Measurements from ENCODE around the gene FOXP1. TPM values are rescaled to one million over a fixed set of nuclear protein-coding genes. Genes with fewer than 3 reads are reported as not detected.
"Not testable (repeated sequence)": the region's sequence is repeated elsewhere in the genome, so short reads cannot be mapped to it uniquely, and the experiment has no call there.

FOXP1 gene
- total and polyA plus RNA-seq, 4 donors = 15.2 to 263 (median 110) TPM

- Histone ChIP-seq H3K9me3 (ENCODE audit: control insufficient read depth, low read length) (no peaks in the 10 kb centered on the region), H3K4me3 (ENCODE audit: low read length in 2 of 2) (no peak overlapping the region), H3K27ac (ENCODE audit: low read depth in 1 of 2, low read length in 2 of 2) (no peak overlapping the region), H3K36me3 (ENCODE audit: control insufficient read depth in 1 of 2, insufficient read depth in 2 of 2, low read length in 1 of 2) (no peaks in the 10 kb centered on the region), H3K27me3 (ENCODE audit: control insufficient read depth in 1 of 2, insufficient read depth in 2 of 2, low read length in 1 of 2) (no peaks in the 10 kb centered on the region), H3K4me1 (ENCODE audit: control insufficient read depth in 1 of 2, insufficient read depth in 2 of 2, low read length in 2 of 2) (peaks cover 3 to 4% of the 10 kb centered on the region in 2 donors)
- 93% methylated on average over 8 of the region's 8 CpGs for WGBS, 2 donors
- DNase-seq (no peak), ATAC-seq (ENCODE audit: low FRiP score) (no peak)
- intact Hi-C loops (cut with DNase I) = no loop called here
Measured at GRCh38 chr3:71443332-71443731, 140.2 kb downstream of the FOXP1 start.

GRCh38 chr3:71442652-71443042 is 140.9 kb downstream of the FOXP1 start:
- no peak for ATAC-seq (ENCODE audit: low FRiP score)
- Histone ChIP-seq H3K36me3 (ENCODE audit: control insufficient read depth in 1 of 2, insufficient read depth in 2 of 2, low read length in 1 of 2) (no peaks in the 10 kb centered on the region), H3K4me3 (ENCODE audit: low read length in 2 of 2) (no peak overlapping the region), H3K27ac (ENCODE audit: low read depth in 1 of 2, low read length in 2 of 2) (no peak overlapping the region), H3K4me1 (ENCODE audit: control insufficient read depth in 1 of 2, insufficient read depth in 2 of 2, low read length in 2 of 2) (peaks cover 4 to 5% of the 10 kb centered on the region in 2 donors), H3K9me3 (ENCODE audit: control insufficient read depth, low read length) (no peaks in the 10 kb centered on the region), H3K27me3 (ENCODE audit: control insufficient read depth in 1 of 2, insufficient read depth in 2 of 2, low read length in 1 of 2) (no peaks in the 10 kb centered on the region)
- no peak for DNase-seq
- 95 to 96% methylated on average over 5 of the region's 5 CpGs for WGBS, 2 donors
- intact Hi-C loops (cut with DNase I) = no loop called here

- Histone ChIP-seq H3K27me3 (ENCODE audit: control insufficient read depth in 1 of 2, insufficient read depth in 2 of 2, low read length in 1 of 2) (no peaks in the 10 kb centered on the region), H3K27ac (ENCODE audit: low read depth in 1 of 2, low read length in 2 of 2) (no peak overlapping the region), H3K4me3 (ENCODE audit: low read length in 2 of 2) (no peak overlapping the region), H3K4me1 (ENCODE audit: control insufficient read depth in 1 of 2, insufficient read depth in 2 of 2, low read length in 2 of 2) (peaks cover 5 to 9% of the 10 kb centered on the region in 2 donors), H3K9me3 (ENCODE audit: control insufficient read depth, low read length) (no peaks in the 10 kb centered on the region), H3K36me3 (ENCODE audit: control insufficient read depth in 1 of 2, insufficient read depth in 2 of 2, low read length in 1 of 2) (no peaks in the 10 kb centered on the region)
- DNase-seq (no peak), ATAC-seq (ENCODE audit: low FRiP score) (no peak)
- intact Hi-C loops (cut with DNase I) = no loop called here
- 80 to 85% methylated on average over 11 of the region's 11 CpGs for WGBS, 2 donors
Measured at GRCh38 chr3:71441925-71442651, 141.4 kb downstream of the FOXP1 start.

GRCh38 chr3:71441217-71441924 is 142.2 kb downstream of the FOXP1 start:
- WGBS, 2 donors = 33 to 34% methylated on average over 9 of the region's 9 CpGs
- intact Hi-C loops (cut with DNase I) = no loop called here
- no peaks in the 10 kb centered on the region for H3K36me3 ChIP-seq (ENCODE audit: control insufficient read depth in 1 of 2, insufficient read depth in 2 of 2, low read length in 1 of 2)
- DNase-seq (no peak), ATAC-seq (ENCODE audit: low FRiP score) (no peak)
- no peaks in the 10 kb centered on the region for H3K27me3 ChIP-seq (ENCODE audit: control insufficient read depth in 1 of 2, insufficient read depth in 2 of 2, low read length in 1 of 2)
- no peaks in the 10 kb centered on the region for H3K9me3 ChIP-seq (ENCODE audit: control insufficient read depth, low read length)
- no peak overlapping the region for H3K4me3 ChIP-seq (ENCODE audit: low read length in 2 of 2)
- H3K27ac ChIP-seq (ENCODE audit: low read depth in 1 of 2, low read length in 2 of 2) = peak overlapping the region in 1 of 2 donors; percentile 47
- peaks cover 5 to 6% of the 10 kb centered on the region in 2 donors for H3K4me1 ChIP-seq (ENCODE audit: control insufficient read depth in 1 of 2, insufficient read depth in 2 of 2, low read length in 2 of 2)

- Histone ChIP-seq H3K4me3 (ENCODE audit: low read length in 2 of 2) (no peak overlapping the region), H3K9me3 (ENCODE audit: control insufficient read depth, low read length) (no peaks in the 10 kb centered on the region), H3K36me3 (ENCODE audit: control insufficient read depth in 1 of 2, insufficient read depth in 2 of 2, low read length in 1 of 2) (no peaks in the 10 kb centered on the region), H3K4me1 (ENCODE audit: control insufficient read depth in 1 of 2, insufficient read depth in 2 of 2, low read length in 2 of 2) (peaks cover 6% of the 10 kb centered on the region in 2 donors), H3K27me3 (ENCODE audit: control insufficient read depth in 1 of 2, insufficient read depth in 2 of 2, low read length in 1 of 2) (no peaks in the 10 kb centered on the region), H3K27ac (ENCODE audit: low read depth in 1 of 2, low read length in 2 of 2) (no peak overlapping the region)
- WGBS, 2 donors = 87 to 88% methylated on average over 6 of the region's 6 CpGs
- intact Hi-C loops (cut with DNase I) = loop anchor here in 1 of 2 donors (10.0 kb wide), 1 partner anchor 56 kb away; no protein-coding TSS in a partner anchor
- DNase-seq (no peak), ATAC-seq (ENCODE audit: low FRiP score) (peak; percentile 41)
Measured at GRCh38 chr3:71438904-71439303, 144.6 kb downstream of the FOXP1 start.

- intact Hi-C loops (cut with DNase I) = loop anchor here in 1 of 2 donors (10.0 kb wide), 1 partner anchor 57 kb away; no protein-coding TSS in a partner anchor
- WGBS, 2 donors = 11 to 14% methylated on average over 7 of the region's 7 CpGs
- ATAC-seq (ENCODE audit: low FRiP score) (no peak), DNase-seq (no peak)
- Histone ChIP-seq H3K4me1 (ENCODE audit: control insufficient read depth in 1 of 2, insufficient read depth in 2 of 2, low read length in 2 of 2) (peaks cover 6% of the 10 kb centered on the region in 2 donors), H3K27ac (ENCODE audit: low read depth in 1 of 2, low read length in 2 of 2) (peak overlapping the region in 1 of 2 donors; percentile 53), H3K27me3 (ENCODE audit: control insufficient read depth in 1 of 2, insufficient read depth in 2 of 2, low read length in 1 of 2) (no peaks in the 10 kb centered on the region), H3K4me3 (ENCODE audit: low read length in 2 of 2) (no peak overlapping the region), H3K36me3 (ENCODE audit: control insufficient read depth in 1 of 2, insufficient read depth in 2 of 2, low read length in 1 of 2) (no peaks in the 10 kb centered on the region), H3K9me3 (ENCODE audit: control insufficient read depth, low read length) (no peaks in the 10 kb centered on the region)
Measured at GRCh38 chr3:71438071-71438685, 145.3 kb downstream of the FOXP1 start.

- H3K27me3 ChIP-seq (ENCODE audit: control insufficient read depth in 1 of 2, insufficient read depth in 2 of 2, low read length in 1 of 2) = no peaks in the 10 kb centered on the region
- DNase-seq (no peak), ATAC-seq (ENCODE audit: low FRiP score) (no peak)
- no peaks in the 10 kb centered on the region for H3K36me3 ChIP-seq (ENCODE audit: control insufficient read depth in 1 of 2, insufficient read depth in 2 of 2, low read length in 1 of 2)
- 89 to 92% methylated on average over 5 of the region's 5 CpGs for WGBS, 2 donors
- H3K4me1 ChIP-seq (ENCODE audit: control insufficient read depth in 1 of 2, insufficient read depth in 2 of 2, low read length in 2 of 2) = peaks cover 3 to 6% of the 10 kb centered on the region in 2 donors
- H3K4me3 ChIP-seq (ENCODE audit: low read length in 2 of 2) = no peak overlapping the region
- intact Hi-C loops (cut with DNase I) = loop anchor here in 1 of 2 donors (10.0 kb wide), 1 partner anchor 58 kb away; no protein-coding TSS in a partner anchor
- H3K9me3 ChIP-seq (ENCODE audit: control insufficient read depth, low read length) = no peaks in the 10 kb centered on the region
- no peak overlapping the region for H3K27ac ChIP-seq (ENCODE audit: low read depth in 1 of 2, low read length in 2 of 2)
Measured at GRCh38 chr3:71436337-71436736, 147.2 kb downstream of the FOXP1 start.

DNA sequence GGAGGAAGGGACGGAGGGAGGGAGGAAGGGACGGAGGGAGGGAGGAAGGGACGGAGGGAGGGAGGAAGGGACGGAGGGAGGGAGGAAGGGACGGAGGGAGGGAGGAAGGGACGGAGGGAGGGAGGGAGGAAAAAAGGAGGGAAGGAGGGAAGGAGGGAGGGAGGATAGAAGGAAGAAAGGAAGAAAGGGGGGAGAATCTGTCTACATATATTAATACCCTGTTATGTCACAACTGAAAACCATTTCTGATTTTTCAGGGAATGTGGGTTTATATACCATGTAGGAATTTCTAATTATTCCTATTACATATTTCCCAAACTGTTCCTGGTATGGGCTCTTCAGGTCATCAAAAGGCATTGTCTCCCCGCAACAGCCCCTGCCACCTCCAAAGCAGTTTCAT is 147.7 kb downstream of the FOXP1 start:
- DNase-seq; H3K27me3 ChIP-seq (ENCODE audit: control insufficient read depth in 1 of 2, insufficient read depth in 2 of 2, low read length in 1 of 2); ATAC-seq (ENCODE audit: low FRiP score); H3K9me3 ChIP-seq (ENCODE audit: control insufficient read depth, low read length); H3K27ac ChIP-seq (ENCODE audit: low read depth in 1 of 2, low read length in 2 of 2); H3K36me3 ChIP-seq (ENCODE audit: control insufficient read depth in 1 of 2, insufficient read depth in 2 of 2, low read length in 1 of 2); H3K4me1 ChIP-seq (ENCODE audit: control insufficient read depth in 1 of 2, insufficient read depth in 2 of 2, low read length in 2 of 2); H3K4me3 ChIP-seq (ENCODE audit: low read length in 2 of 2): not testable (repeated sequence)
- 97 to 99% methylated on average over 3 to 7 of the region's 7 CpGs for WGBS, 2 donors
- intact Hi-C loops (cut with DNase I) = loop anchor here in 1 of 2 donors (10.0 kb wide), 1 partner anchor 59 kb away; no protein-coding TSS in a partner anchor
